ACHN (cell line): Measurements from ENCODE around the gene FYN.

Experiments used
- DNase-seq: peaks from one replicate; pipeline ENCODE4 v3.0.0-alpha.2; 2015
- in situ Hi-C: cut with HindIII; loops from 2 replicates; pipeline ENCODE4 v1.10.0; 2017; ENCODE audit warnings: low sequenced_read_pairs, low pct_ligation_motif_present, low pct_unique_long_range_greater_than_20kb

The FYN gene

DNA sequence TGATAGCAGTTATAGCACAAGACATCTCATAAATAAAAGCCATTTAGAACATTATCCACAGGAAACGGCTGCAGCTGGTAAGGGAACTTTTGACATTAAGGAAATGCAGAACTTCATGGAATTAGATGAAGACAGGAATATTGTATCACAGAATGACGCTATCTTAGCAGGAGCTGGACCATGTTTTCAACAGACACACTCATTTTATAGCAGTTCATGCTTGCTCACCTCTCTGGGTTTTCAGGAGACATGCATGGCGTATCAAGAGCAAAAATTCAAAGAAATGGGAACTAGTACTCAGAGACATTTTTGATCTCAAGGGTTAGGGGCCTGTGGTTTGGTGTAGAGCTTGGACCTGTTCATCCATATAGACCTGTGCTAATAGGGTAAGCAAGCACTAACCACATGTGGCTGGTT lies 125.0 kb downstream of the FYN start:
- in situ Hi-C loops: no loop called here

DNA sequence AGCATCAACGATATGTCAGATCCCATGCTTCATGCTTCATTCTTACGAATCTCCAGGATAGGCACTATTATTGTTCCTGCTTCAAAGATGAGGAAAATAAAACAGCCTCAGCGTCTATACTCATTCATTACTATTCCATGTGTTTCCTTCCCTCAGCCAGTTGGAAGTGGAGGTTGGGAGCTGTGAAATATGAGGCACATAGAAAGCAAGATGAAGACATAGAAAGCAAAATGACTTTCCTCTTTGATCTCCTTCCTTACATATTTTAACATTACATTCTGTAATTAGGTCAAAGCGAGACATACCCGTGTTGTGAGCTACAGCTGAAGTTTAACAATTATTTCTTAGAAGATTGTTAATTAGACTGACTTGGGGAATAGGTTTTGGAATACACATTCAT lies 125.4 kb downstream of the FYN start:
- in situ Hi-C loops: no loop called here
- no peak for DNase-seq

More for the DNA sequence above, 125.0 kb downstream of the FYN start:
- no peak for DNase-seq

DNA sequence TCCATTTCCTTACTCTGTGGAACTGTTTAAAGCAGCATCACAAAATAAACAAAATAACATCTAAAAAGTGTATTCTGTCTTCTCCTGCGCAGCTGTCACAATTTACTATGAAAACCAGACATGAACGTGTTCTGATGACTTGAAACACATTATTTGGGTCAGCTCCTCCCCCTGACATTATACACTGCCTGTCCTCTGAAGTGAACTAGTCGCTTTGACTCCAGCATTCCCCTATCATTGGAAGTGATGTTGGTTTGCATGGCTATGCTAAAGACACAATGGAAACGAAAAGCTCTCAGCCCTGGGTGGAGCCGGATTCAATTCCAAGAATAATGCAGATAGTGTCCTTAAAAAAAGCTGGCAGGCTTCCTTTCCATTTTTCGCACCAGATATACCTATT lies 125.9 kb downstream of the FYN start:
- in situ Hi-C loops: no loop called here
- DNase-seq: no peak

DNA sequence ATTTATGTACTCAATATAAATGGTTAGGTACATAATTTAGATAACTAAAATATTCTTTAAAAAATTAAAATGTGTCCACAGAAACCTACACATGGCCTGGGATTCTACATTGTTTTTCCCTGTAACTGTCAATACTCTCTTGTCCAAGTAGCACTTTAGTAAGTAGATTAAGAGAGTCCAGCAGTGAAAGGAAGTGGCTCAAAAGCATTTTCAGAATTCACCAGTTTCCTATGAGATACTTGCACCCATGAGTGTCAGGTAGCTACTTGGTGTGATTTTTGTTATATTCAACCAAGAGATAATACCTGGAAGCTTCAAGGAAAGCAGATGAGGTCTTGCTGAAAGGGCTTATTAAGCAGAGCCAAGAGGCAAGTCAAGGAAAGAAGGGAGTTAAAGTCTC lies 126.3 kb downstream of the FYN start:
- in situ Hi-C loops: no loop called here
- DNase-seq: no peak

DNA sequence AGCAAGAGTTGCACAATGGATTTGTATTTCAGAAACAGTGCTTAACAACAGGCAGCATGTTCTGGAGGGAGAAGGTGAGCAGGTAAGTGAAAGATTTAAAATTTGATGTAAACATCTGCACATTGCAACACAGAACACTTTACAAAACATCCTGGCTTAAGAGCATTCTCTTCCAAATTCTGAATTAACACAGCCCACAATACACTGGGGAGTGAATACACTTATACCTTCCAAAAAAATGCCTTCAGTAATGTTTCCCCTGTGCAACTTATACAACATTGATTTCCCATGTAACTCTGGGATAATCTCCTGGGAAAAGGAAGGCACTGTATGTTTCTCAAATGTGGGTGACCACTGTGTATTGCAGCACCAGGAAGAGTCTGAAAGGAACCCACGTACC lies 127.6 kb downstream of the FYN start:
- DNase-seq: no peak
- in situ Hi-C loops: no loop called here

DNA sequence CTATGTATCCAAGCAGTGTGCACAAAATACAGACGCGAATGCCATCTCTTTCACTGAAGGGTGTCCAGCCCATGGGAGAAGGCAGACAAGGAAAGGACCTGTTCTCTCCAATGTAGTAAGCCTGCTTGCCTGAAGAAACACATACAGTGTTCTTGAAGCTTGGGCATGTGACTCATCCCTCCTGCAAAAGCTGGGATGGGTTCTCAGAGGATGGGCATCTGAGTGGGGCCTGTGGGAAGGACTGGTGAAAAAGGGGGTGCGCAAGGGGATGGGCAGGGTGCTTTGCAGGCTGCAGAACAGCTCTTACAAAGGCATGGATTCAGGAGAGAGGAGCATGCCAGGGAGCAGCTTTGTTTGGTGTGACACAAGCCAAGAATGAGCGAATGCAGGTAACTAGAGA lies 128.1 kb downstream of the FYN start:
- DNase-seq: no peak
- in situ Hi-C loops: no loop called here

DNA sequence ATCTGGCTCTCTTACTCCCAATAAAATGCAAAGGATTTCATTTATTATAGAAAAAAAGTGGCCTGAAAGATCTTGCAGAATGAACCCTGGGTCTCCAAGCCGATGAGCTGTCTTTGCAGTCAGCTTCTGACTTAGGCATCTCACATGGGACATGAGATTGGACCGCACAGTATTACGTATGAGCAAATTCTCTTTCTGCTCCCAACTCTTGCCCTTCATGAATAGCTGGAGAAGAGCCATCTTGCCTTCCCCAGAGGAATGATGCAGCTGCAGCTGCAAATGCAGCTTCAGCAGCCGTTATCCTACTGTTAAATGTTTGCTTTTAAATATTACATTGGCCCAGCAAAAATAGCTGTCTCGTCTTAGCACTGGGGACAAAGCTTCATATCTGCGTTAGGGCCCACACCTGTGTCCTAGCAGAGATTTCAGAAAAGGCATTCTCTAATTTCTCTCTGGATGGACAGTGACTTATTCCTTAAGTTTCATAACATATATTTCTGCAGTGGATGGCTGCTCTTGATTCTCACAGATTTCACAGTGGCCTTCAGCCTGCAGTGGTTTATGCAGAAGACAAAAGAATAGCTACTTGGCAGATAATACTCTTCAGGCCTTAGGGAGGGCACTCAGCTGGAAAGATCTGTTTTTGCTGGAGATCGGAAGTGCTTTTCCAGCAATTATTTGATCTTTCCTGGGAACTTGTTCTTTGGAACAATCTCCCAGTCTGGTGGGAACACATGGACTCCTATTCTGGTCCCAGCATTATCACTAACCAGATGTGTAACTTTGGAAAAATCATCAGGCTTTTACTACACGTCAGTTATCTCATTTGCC lies 129.2 kb downstream of the FYN start:
- no peak for DNase-seq
- in situ Hi-C loops: no loop called here

DNA sequence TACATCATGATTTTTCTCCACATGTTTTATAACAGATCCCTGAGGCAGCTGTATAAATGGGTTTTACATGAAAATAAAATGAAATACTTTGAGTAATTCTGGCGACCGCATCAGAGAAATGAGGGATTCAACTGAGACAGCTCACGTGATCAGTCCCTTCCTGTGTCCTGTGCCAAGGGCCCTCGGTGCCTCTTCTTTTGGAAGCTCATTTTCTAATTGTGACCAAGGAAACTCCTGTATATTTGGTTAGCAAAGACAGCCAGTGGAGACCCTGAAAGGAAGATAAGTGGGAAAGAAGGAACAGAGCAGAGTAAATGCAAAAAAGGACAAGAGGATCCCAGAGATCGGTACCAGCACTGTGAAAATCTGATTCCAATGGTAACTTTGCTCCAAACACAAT lies 129.9 kb downstream of the FYN start:
- in situ Hi-C loops: no loop called here
- no peak for DNase-seq

DNA sequence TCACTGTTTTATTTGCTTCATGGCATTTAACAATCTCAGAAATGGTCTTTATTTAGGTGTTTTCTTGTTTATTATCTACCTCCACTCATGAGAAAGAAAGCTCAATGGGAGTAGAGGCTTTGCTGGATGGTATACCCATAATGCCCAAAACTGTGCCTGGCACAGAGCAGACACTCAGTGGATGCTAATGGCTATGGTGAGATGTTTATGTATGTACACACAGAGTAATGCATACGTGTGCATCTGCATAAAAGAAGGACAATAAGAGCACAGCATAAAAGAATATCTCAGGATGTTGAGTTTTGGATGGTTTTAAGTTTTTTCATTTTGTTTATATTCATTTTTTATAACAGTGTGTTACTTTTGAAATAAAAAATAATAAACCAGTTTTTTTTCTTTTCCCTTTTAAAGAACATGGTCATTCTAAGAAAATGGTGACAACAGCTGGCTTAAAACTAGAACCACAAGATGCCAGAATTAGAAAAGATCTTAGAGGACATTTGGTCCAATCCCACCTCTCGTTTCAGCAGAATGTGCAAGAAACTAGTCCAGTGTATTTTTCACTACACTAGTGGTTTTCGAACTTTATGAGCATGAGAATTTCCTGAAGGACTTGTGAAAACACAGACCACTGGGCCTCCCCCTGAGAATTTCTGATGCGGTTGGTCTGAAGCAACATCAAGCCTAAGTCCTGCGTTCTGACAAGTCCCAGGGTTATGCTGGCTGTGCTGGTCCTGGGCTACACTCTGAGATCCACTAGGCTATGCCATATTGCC lies 131.9 kb downstream of the FYN start:
- in situ Hi-C loops: no loop called here

DNA sequence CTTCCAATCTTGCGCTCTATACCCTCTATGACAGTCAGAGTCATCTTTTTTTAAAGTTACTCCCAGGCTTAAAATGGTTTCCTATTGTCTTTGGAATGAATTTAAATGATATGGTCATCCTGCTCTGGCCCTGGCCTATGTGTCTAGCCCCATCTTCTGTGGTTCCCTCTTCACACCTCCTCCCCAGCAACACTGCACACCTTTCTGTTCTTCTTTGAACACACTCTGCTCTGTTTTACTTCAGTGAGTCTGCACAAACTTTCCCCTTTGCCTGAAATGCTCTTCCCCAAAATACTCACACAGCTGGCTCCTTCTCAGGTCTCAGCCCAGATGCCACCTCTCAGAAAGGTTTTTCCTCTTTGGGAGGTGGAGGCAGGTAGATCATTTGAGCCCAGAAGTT lies 132.7 kb downstream of the FYN start:
- in situ Hi-C loops: no loop called here
- no peak for DNase-seq

More for the DNA sequence above, 131.9 kb downstream of the FYN start:
- no peak for DNase-seq

DNA sequence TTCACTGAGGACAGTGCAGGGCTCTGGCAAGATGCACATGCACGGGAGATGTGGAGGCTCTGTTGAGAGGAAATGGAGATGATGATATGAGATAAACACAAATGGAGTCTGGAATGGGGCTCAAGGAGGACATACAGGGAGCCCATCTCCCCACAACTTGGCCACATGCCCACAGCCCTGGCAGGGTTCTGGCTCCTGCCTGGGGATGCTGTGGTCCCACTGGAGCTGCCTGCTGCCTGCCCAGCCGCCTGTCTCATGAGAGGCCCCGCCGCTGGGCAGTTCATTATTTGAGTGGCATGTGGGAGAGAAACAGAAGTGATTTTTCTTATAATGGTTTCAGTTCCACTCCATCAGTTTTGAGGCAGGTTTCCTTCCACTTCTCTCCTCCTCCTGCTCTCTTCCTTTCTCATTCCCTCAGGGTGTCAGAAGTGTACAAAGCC lies 134.0 kb downstream of the FYN start:
- in situ Hi-C loops: no loop called here
- DNase-seq: no peak

DNA sequence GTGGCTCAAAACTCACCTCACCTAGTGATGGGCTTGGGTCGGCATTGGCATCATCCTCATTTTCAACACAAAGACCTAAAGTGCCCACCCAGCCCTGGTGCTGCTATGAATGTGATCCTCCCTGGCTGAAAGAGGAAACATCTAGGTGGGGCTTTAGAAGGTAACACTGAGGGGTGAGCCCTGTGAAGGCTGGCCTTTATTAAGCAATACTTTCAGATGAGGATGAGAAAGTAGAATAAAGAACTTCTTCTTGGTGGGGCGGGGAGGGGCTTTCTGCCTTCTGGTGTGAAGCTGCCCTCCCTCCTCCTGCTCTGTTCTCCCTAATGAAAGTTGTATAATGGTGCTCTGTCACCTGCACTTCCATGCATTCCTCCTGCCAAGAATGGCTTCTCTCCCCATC lies 134.6 kb downstream of the FYN start:
- in situ Hi-C loops: no loop called here
- no peak for DNase-seq

DNA sequence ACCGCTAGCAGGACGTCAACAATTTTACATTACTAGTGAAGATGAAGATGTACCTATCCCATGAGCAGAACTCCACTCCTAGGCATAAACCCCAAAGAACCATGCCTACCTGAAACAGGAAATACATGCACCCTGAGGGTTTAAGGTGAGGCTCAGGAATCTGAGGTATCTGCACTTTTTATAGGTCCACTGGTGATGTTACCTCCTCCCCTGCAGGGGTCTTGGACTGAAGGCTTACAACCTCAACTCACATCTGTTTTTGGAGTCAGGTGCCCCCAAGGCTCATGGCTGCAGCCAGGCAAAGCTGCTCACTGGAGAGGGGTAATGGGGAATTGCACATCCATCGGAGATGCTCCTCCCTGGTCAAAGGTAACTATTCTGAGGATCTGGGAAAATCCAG lies 135.1 kb downstream of the FYN start:
- no peak for DNase-seq
- in situ Hi-C loops: no loop called here

DNA sequence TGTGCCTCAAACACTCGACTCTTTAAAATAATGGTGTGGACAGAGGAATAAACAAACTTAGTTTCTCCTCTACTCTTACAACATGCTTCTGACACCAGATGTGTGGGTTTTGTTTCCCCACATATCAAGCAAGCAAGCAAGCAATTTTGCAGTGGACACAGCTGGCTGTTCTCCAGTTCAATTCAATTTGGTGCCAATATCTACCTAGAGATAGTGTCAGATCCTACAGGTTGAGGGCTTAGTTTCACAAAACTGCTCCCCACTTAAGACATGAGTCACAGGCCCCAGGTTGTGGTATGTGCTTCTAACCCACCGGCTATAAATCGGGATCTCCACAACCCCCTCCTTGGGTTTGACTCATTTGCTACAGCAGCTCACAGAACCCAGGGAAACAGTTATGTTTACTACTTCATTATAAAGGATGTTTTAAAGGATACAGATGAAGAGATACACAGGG lies 136.2 kb downstream of the FYN start:
- in situ Hi-C loops: no loop called here
- no peak for DNase-seq

DNA sequence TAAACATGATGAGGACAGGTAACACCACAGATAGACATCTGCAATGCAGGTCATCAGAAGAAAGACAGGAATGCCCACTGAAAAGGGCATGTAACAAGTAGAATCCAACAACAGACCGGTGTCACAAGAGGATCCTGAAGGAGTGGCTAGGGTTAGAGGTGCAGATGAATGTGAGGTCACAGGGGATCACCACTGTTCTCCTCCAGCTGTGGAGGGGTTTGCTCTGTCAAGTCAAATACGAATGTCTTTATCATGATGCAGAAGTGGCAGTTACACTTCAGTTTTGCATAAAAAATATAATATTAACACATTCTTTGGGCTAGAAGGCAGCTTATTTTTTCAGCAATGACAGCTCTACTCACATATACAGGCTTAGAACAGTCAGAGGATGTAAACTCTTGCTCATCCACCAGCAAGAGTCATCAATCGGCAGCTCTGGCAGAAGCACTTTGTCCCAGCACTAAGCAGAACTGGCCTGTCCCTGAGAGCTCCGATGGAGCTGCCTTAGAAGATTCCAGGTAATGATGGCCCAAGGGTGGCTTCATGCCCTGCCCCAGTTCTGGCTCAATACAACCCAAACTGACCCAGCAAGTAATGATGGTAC lies 137.1 kb downstream of the FYN start:
- DNase-seq: no peak
- in situ Hi-C loops: no loop called here

DNA sequence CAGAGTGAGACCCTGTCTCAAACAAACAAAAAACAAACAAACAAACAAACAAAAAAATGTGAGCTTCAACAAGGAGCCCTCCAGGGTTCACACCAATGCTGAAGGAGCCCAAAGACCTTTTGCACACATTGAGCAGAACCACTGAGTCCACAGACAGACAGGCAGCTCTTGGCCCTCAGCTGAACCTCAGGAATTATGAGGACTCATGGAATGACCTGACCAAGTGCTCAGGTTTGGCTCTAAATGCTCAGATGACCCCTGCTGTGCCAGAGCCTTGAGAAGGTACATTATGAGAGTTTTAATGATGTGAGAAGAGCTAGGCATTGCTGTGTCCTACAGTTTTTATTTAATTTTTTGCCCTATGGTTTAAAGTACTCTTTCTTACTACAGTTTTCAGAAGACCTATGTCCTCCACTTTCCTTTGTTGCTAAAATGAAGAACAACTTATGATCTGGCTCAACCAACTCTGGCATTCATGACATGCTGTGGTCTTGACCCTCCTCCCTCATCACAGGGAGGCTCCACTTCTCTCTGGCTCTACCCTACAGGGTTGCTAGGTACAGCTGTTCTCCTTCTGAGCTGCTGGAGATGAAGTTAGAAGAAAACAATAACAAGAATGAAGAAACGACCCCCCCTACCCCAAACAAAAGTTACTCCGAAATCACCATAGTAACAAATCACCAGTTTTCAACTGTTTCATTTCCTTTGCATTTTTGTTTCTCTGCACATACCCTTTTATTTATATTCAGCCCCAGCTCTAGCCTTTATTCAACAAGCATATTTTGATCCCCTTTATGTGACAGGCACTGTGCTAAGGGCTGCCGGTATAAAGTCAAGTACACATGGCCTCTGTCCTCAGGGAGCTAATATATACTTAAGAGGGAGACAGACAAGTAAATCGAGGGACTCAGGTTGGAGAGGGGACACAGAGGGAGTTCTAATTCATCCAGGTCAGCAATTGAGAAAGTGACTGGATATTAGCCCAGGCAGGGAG lies 138.9 kb downstream of the FYN start:
- in situ Hi-C loops: no loop called here
- no peak for DNase-seq

DNA sequence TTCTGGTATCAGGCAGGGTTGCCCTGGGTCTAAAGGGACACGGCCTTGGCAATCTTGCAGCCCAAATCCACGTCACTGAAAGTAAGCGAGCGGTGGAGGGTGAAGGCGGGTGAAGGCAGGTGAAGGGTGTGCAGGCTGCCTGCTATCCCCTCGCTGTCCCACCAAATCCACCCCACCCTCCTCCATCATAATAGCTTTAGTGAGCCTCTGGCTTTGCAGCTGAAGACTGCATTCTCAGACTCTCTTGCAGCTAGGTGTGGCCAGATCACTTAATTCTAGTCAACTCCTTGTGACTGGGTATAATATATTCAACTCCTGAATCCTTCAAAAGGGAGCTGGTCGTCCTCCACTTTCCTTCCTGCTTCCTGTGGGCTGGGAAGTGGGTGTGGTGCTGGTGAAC lies 140.9 kb downstream of the FYN start:
- no peak for DNase-seq
- in situ Hi-C loops: no loop called here

DNA sequence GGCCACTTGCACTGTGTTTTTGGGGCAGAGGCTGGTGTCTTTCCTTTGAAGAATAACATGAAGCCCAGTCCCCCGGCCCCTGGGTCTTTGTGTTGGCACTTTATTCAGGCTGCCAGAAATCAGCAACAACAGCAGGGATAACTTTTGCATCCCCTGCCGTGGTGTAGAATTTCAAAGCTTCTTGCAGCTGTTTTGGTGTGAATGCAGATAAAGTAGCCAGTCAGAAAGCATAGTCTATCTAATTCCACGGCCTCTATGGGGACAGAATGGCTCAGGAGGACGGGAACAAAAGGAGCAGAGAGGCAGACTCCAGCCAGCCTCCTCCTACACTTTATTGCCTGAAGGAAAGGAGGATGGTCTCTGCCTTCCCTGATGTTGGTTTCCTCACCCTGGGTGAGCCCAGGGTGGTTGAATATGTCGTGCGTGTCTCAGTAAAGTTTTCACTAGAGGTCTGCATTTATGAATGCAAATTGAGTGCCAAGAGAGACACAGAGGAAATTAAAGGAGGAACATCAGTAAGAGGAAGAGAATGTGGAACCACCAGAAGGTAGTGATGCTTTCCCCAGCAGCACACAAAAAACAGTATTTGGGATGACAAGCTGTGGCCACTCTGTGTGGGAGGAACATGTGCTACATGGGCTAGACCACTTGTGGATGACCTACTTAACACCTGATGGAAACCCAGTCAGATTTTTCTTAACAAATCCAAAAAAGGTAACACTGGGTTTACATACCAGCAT lies 141.6 kb downstream of the FYN start:
- DNase-seq: no peak
- in situ Hi-C loops: no loop called here
